GM23338 (cell line): ENCODE measurements around the gene SLC50A1. TPM values are rescaled to one million over a fixed set of nuclear protein-coding genes. Genes with fewer than 3 reads are reported as not detected.

Source experiments
- ATAC-seq: fragments of 200-7000 bp; cut with Tn5 transposase; 3 replicates; pipeline ENCODE4 v1.9.1; 2020
- DNase-seq: peaks from one replicate; pipeline ENCODE4 v3.0.0-alpha.2; 2015; ENCODE audit warnings: low spot score
- H2AFZ ChIP-seq: fragments of 200-600 bp; sonication (generic); 2 replicates; pipeline ENCODE4 v1.8.0; 2016; ENCODE audit warnings: antibody characterized with exemption, mild to moderate bottlenecking, moderate library complexity
- H3F3A ChIP-seq: fragments of 200-600 bp; sonication (generic); replicated peaks from 2 replicates; pipeline ENCODE4 v1.8.0; 2017; ENCODE audit warnings: antibody characterized with exemption, mixed run types, low read depth
- H3K27ac ChIP-seq: fragments of 200-600 bp; sonication (generic); 2 replicates; pipeline ENCODE4 v1.6.1; 2016; ENCODE audit warnings: low read depth
- H3K27me3 ChIP-seq: fragments of 200-600 bp; sonication (generic); 2 replicates; pipeline ENCODE4 v1.8.0; 2016; ENCODE audit warnings: mild to moderate bottlenecking, mixed run types, moderate library complexity; ENCODE audit not compliant: insufficient read depth
- H3K36me3 ChIP-seq: fragments of 200-600 bp; sonication (generic); 2 replicates; pipeline ENCODE4 v1.8.0; 2016; ENCODE audit warnings: mild to moderate bottlenecking; ENCODE audit not compliant: insufficient read depth
- H3K4me1 ChIP-seq: fragments of 200-600 bp; sonication (generic); 2 replicates; pipeline ENCODE4 v1.8.0; 2016; ENCODE audit warnings: mild to moderate bottlenecking, moderate library complexity; ENCODE audit not compliant: insufficient read depth
- H3K4me2 ChIP-seq: fragments of 200-600 bp; sonication (generic); 2 replicates; pipeline ENCODE4 v1.7.1; 2017; ENCODE audit warnings: mixed run types
- H3K4me3 ChIP-seq: fragments of 200-600 bp; sonication (generic); 2 replicates; pipeline ENCODE4 v1.6.1; 2016; ENCODE audit warnings: mixed run types
- H3K79me2 ChIP-seq: fragments of 200-600 bp; sonication (generic); replicated peaks from 2 replicates; pipeline ENCODE4 v1.8.0; 2017; ENCODE audit warnings: mild to moderate bottlenecking; ENCODE audit not compliant: insufficient read depth
- H3K9me2 ChIP-seq: fragments of 200-600 bp; sonication (generic); 2 replicates; pipeline ENCODE4 v1.8.0; 2017; ENCODE audit not compliant: insufficient read depth
- H4K20me1 ChIP-seq: fragments of 200-600 bp; sonication (generic); replicated peaks from 2 replicates; pipeline ENCODE4 v1.8.0; 2017; ENCODE audit warnings: mild to moderate bottlenecking; ENCODE audit not compliant: insufficient read depth
- H3K27ac Mint-ChIP-seq: 2 replicates; pipeline ENCODE4 v1.8.0; 2020; ENCODE audit warnings: inconsistent platforms, mild to moderate bottlenecking, moderate library complexity, mixed read lengths
- H3K27me3 Mint-ChIP-seq: 3 replicates; pipeline ENCODE4 v1.8.0; 2022; ENCODE audit warnings: low read depth, mild to moderate bottlenecking, moderate library complexity, mixed read lengths, inconsistent platforms; ENCODE audit not compliant: insufficient read depth, poor library complexity
- H3K36me3 Mint-ChIP-seq: 3 replicates; pipeline ENCODE4 v1.8.0; 2021; ENCODE audit warnings: low read depth, mild to moderate bottlenecking, inconsistent platforms, moderate library complexity, mixed read lengths
- H3K4me1 Mint-ChIP-seq: 3 replicates; pipeline ENCODE4 v1.8.0; 2020; ENCODE audit warnings: mild to moderate bottlenecking, inconsistent platforms, mixed read lengths
- H3K4me3 Mint-ChIP-seq: 3 replicates; pipeline ENCODE4 v1.8.0; 2021; ENCODE audit warnings: moderate library complexity, mild to moderate bottlenecking, inconsistent platforms, mixed read lengths
- H3K9me3 Mint-ChIP-seq: 3 replicates; pipeline ENCODE4 v1.8.0; 2020; ENCODE audit warnings: moderate library complexity, mild to moderate bottlenecking, inconsistent platforms, mixed read lengths
- CREB1 ChIP-seq: fragments of 250-450 bp; sonication (Bioruptor Pico); IDR thresholded peaks from 2 replicates; pipeline ENCODE4 v1.5.0; 2020; ENCODE audit warnings: low read depth, mild to moderate bottlenecking, moderate library complexity
- EZH2 ChIP-seq: fragments of 200-600 bp; sonication (generic); IDR thresholded peaks from one replicate; pipeline ENCODE4 v1.8.0; 2017; ENCODE audit warnings: antibody characterized with exemption, mild to moderate bottlenecking, low read depth; ENCODE audit not compliant: unreplicated experiment
- EZH2phosphoT487 ChIP-seq: fragments of 200-600 bp; sonication (generic); IDR thresholded peaks from one replicate; pipeline ENCODE4 v1.8.1; 2018; ENCODE audit warnings: antibody characterized with exemption; ENCODE audit not compliant: unreplicated experiment
- JUNB ChIP-seq: IDR thresholded peaks from one replicate; pipeline ENCODE4 v1.6.1; 2016; ENCODE audit warnings: antibody characterized with exemption; ENCODE audit not compliant: unreplicated experiment
- NANOG ChIP-seq: IDR thresholded peaks from 2 replicates; pipeline ENCODE4 v1.6.1; 2016; ENCODE audit warnings: antibody characterized with exemption, borderline replicate concordance
- POLR2AphosphoS5 ChIP-seq: IDR thresholded peaks from 2 replicates; pipeline ENCODE4 v1.6.1; 2016; ENCODE audit warnings: antibody characterized with exemption, low read depth
- STAT1 ChIP-seq: IDR thresholded peaks from one replicate; pipeline ENCODE4 v1.6.1; 2016; ENCODE audit warnings: antibody characterized with exemption; ENCODE audit not compliant: unreplicated experiment
- ZNF114 ChIP-seq: fragments of 250-450 bp; sonication (Bioruptor Pico); IDR thresholded peaks from 2 replicates; pipeline ENCODE4 v1.5.0; 2020; ENCODE audit warnings: mild to moderate bottlenecking, moderate library complexity
- ZNF331 ChIP-seq: fragments of 250-450 bp; sonication (Bioruptor Pico); IDR thresholded peaks from 2 replicates; pipeline ENCODE4 v1.5.0; 2020; ENCODE audit warnings: low read depth, mild to moderate bottlenecking, moderate library complexity
- polyA plus RNA-seq: library from polyadenylated mRNA; unstranded; fragments of >200 nt; fragmentation: Nextera tagmentation; extraction: Ambion mirVana; gene quantifications from 2 replicates; pipeline ENCODE4 v1.2.1, GENCODE V29; 2016
- total RNA-seq: library from RNA; depleted of rRNA; stranded (reverse); fragments of >200 nt; shearing (Covaris generic); gene quantifications from 2 replicates; pipeline ENCODE4 v1.2.3, GENCODE V29; 2014
- TF ChIP-seq, protein P1 (sequence below): IDR thresholded peaks from 2 replicates; pipeline ENCODE4 v1.6.1; 2016; ENCODE audit warnings: antibody characterized with exemption
- TF ChIP-seq, protein P2 (sequence below): IDR thresholded peaks from one replicate; pipeline ENCODE4 v1.6.1; 2018; ENCODE audit warnings: antibody characterized with exemption; ENCODE audit not compliant: unreplicated experiment
- TF ChIP-seq, protein P3 (sequence below), 2 experiments: fragments of 200-600 bp in 1 of 2; sonication (generic) in 1 of 2; conservative IDR thresholded peaks; 2 replicates each; pipeline versions ENCODE4 v1.5.1 to v1.6.1; 2016 to 2017; ENCODE audit warnings: antibody characterized with exemption in 2 of 2, low read depth in 2 of 2, mild to moderate bottlenecking in 2 of 2, moderate library complexity in 1 of 2
- TF ChIP-seq, protein P4 (sequence below): fragments of 250-450 bp; sonication (Bioruptor Pico); IDR thresholded peaks from 2 replicates; pipeline ENCODE4 v1.5.0; 2020; ENCODE audit warnings: mild to moderate bottlenecking, moderate library complexity

SLC50A1 gene
- total and polyA plus RNA-seq, 2 experiments from 2014 or later, result 30.0 to 63.9 TPM

DNA sequence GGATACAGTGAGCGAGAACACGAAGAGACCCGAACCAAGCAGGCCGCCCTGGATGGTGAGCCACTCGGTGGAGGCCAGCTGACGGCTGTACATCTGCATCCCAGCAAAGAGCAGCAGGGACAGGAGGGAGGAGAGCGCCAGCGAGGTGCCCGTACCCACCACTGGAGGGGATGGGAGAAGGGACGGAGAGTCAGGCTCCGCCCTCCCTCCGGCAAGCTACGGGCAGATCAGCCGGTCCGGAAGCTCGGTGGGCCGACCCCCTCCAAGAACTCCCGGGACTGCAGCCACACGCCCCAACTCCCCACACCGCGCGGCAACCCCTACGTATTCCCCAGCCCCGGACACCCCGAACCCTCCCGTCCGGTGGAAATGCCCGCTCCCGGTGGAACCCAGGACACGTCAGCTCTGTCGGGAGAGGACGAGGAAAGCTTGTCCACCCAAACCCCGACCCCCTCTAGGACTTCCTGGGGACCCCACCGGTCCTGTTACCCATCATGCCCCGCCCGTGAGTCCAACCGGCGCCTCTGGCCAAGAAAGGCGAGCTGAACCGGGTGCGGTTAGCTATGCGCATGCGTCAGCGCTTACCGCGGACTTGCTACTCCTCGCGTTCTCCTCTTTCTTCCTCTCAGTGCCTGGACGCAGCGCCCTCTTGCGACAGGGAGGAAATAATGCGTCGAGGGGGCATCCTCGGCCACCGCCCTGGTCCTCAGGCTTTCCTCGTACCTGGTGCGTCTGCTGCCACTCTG lies 37.3 kb downstream of the SLC50A1 start, which contains the start of gene KRTCAP2:
Gene KRTCAP2, minus strand, starts transcription at position 573 of the 746 bp plus-strand sequence. Its CDS starts 80 bp downstream, at position 493.
- Mint-ChIP-seq H3K36me3 (peaks cover 32% of the 10 kb centered on the region), H3K27me3 (peaks cover 19% of the 10 kb centered on the region), H3K4me3 (peak within 1 kb of the TSS; percentile 86), H3K9me3 (peaks cover 4% of the 10 kb centered on the region), H3K27ac (peak within 1 kb of the TSS; percentile 94), H3K4me1 (peaks cover 25% of the 10 kb centered on the region)
- H3K79me2 ChIP-seq, result peaks cover 20% of the 10 kb centered on the region
- ATAC-seq, result peak; percentile 73
- peak; percentile 98 for DNase-seq
- peak within 1 kb of the TSS; percentile 100 for H3K4me2 ChIP-seq
- peak within 1 kb of the TSS; percentile 87; the same call in 1 of the 2 replicates for H2AFZ ChIP-seq
- peaks cover 33% of the 10 kb centered on the region for H3F3A ChIP-seq
- TF ChIP-seq, protein P1, sequence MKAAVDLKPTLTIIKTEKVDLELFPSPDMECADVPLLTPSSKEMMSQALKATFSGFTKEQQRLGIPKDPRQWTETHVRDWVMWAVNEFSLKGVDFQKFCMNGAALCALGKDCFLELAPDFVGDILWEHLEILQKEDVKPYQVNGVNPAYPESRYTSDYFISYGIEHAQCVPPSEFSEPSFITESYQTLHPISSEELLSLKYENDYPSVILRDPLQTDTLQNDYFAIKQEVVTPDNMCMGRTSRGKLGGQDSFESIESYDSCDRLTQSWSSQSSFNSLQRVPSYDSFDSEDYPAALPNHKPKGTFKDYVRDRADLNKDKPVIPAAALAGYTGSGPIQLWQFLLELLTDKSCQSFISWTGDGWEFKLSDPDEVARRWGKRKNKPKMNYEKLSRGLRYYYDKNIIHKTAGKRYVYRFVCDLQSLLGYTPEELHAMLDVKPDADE, result peak; percentile 78; the same call in 1 of the 2 replicates
- TF ChIP-seq, protein P2, sequence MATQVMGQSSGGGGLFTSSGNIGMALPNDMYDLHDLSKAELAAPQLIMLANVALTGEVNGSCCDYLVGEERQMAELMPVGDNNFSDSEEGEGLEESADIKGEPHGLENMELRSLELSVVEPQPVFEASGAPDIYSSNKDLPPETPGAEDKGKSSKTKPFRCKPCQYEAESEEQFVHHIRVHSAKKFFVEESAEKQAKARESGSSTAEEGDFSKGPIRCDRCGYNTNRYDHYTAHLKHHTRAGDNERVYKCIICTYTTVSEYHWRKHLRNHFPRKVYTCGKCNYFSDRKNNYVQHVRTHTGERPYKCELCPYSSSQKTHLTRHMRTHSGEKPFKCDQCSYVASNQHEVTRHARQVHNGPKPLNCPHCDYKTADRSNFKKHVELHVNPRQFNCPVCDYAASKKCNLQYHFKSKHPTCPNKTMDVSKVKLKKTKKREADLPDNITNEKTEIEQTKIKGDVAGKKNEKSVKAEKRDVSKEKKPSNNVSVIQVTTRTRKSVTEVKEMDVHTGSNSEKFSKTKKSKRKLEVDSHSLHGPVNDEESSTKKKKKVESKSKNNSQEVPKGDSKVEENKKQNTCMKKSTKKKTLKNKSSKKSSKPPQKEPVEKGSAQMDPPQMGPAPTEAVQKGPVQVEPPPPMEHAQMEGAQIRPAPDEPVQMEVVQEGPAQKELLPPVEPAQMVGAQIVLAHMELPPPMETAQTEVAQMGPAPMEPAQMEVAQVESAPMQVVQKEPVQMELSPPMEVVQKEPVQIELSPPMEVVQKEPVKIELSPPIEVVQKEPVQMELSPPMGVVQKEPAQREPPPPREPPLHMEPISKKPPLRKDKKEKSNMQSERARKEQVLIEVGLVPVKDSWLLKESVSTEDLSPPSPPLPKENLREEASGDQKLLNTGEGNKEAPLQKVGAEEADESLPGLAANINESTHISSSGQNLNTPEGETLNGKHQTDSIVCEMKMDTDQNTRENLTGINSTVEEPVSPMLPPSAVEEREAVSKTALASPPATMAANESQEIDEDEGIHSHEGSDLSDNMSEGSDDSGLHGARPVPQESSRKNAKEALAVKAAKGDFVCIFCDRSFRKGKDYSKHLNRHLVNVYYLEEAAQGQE, result no peak
- TF ChIP-seq POLR2AphosphoS5 (peak; percentile 81), STAT1 (no peak), EZH2 (no peak), ZNF331 (CRISPR knock-in tag) (no peak), CREB1 (CRISPR knock-in tag) (peak; percentile 64), JUNB (no peak), NANOG (no peak), ZNF114 (CRISPR knock-in tag) (no peak), EZH2phosphoT487 (no peak)
- TF ChIP-seq, protein P3, sequence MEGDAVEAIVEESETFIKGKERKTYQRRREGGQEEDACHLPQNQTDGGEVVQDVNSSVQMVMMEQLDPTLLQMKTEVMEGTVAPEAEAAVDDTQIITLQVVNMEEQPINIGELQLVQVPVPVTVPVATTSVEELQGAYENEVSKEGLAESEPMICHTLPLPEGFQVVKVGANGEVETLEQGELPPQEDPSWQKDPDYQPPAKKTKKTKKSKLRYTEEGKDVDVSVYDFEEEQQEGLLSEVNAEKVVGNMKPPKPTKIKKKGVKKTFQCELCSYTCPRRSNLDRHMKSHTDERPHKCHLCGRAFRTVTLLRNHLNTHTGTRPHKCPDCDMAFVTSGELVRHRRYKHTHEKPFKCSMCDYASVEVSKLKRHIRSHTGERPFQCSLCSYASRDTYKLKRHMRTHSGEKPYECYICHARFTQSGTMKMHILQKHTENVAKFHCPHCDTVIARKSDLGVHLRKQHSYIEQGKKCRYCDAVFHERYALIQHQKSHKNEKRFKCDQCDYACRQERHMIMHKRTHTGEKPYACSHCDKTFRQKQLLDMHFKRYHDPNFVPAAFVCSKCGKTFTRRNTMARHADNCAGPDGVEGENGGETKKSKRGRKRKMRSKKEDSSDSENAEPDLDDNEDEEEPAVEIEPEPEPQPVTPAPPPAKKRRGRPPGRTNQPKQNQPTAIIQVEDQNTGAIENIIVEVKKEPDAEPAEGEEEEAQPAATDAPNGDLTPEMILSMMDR (conservative IDR thresholded peaks at IDR 0.05; ENCODE audit: low read depth in 2 of 2), result peak; percentile 86 to 97
- TF ChIP-seq, protein P4, sequence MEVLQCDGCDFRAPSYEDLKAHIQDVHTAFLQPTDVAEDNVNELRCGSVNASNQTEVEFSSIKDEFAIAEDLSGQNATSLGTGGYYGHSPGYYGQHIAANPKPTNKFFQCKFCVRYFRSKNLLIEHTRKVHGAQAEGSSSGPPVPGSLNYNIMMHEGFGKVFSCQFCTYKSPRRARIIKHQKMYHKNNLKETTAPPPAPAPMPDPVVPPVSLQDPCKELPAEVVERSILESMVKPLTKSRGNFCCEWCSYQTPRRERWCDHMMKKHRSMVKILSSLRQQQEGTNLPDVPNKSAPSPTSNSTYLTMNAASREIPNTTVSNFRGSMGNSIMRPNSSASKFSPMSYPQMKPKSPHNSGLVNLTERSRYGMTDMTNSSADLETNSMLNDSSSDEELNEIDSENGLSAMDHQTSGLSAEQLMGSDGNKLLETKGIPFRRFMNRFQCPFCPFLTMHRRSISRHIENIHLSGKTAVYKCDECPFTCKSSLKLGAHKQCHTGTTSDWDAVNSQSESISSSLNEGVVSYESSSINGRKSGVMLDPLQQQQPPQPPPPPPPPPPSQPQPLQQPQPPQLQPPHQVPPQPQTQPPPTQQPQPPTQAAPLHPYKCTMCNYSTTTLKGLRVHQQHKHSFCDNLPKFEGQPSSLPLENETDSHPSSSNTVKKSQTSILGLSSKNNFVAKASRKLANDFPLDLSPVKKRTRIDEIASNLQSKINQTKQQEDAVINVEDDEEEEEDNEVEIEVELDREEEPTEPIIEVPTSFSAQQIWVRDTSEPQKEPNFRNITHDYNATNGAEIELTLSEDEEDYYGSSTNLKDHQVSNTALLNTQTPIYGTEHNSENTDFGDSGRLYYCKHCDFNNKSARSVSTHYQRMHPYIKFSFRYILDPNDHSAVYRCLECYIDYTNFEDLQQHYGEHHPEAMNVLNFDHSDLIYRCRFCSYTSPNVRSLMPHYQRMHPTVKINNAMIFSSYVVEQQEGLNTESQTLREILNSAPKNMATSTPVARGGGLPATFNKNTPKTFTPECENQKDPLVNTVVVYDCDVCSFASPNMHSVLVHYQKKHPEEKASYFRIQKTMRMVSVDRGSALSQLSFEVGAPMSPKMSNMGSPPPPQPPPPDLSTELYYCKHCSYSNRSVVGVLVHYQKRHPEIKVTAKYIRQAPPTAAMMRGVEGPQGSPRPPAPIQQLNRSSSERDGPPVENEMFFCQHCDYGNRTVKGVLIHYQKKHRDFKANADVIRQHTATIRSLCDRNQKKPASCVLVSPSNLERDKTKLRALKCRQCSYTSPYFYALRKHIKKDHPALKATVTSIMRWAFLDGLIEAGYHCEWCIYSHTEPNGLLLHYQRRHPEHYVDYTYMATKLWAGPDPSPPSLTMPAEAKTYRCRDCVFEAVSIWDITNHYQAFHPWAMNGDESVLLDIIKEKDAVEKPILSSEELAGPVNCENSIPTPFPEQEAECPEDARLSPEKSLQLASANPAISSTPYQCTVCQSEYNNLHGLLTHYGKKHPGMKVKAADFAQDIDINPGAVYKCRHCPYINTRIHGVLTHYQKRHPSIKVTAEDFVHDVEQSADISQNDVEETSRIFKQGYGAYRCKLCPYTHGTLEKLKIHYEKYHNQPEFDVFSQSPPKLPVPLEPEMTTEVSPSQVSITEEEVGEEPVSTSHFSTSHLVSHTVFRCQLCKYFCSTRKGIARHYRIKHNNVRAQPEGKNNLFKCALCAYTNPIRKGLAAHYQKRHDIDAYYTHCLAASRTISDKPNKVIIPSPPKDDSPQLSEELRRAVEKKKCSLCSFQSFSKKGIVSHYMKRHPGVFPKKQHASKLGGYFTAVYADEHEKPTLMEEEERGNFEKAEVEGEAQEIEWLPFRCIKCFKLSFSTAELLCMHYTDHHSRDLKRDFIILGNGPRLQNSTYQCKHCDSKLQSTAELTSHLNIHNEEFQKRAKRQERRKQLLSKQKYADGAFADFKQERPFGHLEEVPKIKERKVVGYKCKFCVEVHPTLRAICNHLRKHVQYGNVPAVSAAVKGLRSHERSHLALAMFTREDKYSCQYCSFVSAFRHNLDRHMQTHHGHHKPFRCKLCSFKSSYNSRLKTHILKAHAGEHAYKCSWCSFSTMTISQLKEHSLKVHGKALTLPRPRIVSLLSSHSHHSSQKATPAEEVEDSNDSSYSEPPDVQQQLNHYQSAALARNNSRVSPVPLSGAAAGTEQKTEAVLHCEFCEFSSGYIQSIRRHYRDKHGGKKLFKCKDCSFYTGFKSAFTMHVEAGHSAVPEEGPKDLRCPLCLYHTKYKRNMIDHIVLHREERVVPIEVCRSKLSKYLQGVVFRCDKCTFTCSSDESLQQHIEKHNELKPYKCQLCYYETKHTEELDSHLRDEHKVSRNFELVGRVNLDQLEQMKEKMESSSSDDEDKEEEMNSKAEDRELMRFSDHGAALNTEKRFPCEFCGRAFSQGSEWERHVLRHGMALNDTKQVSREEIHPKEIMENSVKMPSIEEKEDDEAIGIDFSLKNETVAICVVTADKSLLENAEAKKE (CRISPR knock-in tag), result no peak
- peak within 1 kb of the TSS; percentile 86 for H3K27ac ChIP-seq
- no peaks in the 10 kb centered on the region for H3K9me2 ChIP-seq
- no peaks in the 10 kb centered on the region for H3K27me3 ChIP-seq
- H4K20me1 ChIP-seq, result no peaks in the 10 kb centered on the region
- H3K4me3 ChIP-seq, result peak within 1 kb of the TSS; percentile 84
- peaks cover 8% of the 10 kb centered on the region; the same call in 1 of the 2 replicates for H3K36me3 ChIP-seq
- peaks cover 18% of the 10 kb centered on the region for H3K4me1 ChIP-seq
